Heart right ventricle (tissue), 16 donors: Measurements from ENCODE around the gene PPP3CA. TPM values are rescaled to one million over a fixed set of nuclear protein-coding genes. Genes with fewer than 3 reads are reported as not detected.

Source experiments
- ATAC-seq, 8 donors: fragments of 200-7000 bp; cut with Tn5 transposase; one replicate each; pipeline ENCODE4 v1.9.1; 2020; ENCODE audit warnings: mild to moderate bottlenecking in 8 of 8, moderate library complexity in 8 of 8, moderate number of reproducible peaks in 1 of 8
- DNase-seq, 2 donors: peaks; one replicate each; pipeline ENCODE4 v3.0.0-alpha.2; 2020
- H3K27ac ChIP-seq, 10 donors: fragments of 200-600 bp; sonication (generic) in 2 of 10; one replicate each; pipeline versions ENCODE4 v1.5.0 to v1.8.0; 2020 to 2022; ENCODE audit warnings: mild to moderate bottlenecking in 3 of 10
- H3K27me3 ChIP-seq, 7 donors: fragments of 200-600 bp; one replicate each; pipeline ENCODE4 v1.8.0; 2021 to 2022; ENCODE audit warnings: mild to moderate bottlenecking in 2 of 7
- H3K36me3 ChIP-seq, 9 donors: fragments of 200-600 bp; sonication (generic) in 1 of 9; one replicate each; pipeline versions ENCODE4 v1.5.0 to v1.8.0; 2020 to 2022; ENCODE audit warnings: mild to moderate bottlenecking in 2 of 9
- H3K4me1 ChIP-seq, 9 donors: fragments of 200-600 bp; sonication (generic) in 1 of 9; one replicate each; pipeline versions ENCODE4 v1.5.0 to v1.8.0; 2020 to 2022; ENCODE audit warnings: mild to moderate bottlenecking in 4 of 9
- H3K4me3 ChIP-seq, 10 donors: fragments of 200-600 bp; sonication (generic) in 2 of 10; one replicate each; pipeline versions ENCODE4 v1.5.0 to v1.8.0; 2020 to 2022; ENCODE audit warnings: mild to moderate bottlenecking in 7 of 10, moderate library complexity in 2 of 10
- H3K9me3 ChIP-seq, 11 donors: fragments of 200-600 bp in 10 of 11; sonication (generic) in 2 of 11; one replicate each; pipeline versions ENCODE4 v1.5.0 to v1.8.0; 2013 to 2022; ENCODE audit warnings: mild to moderate bottlenecking in 2 of 11, control low read depth in 1 of 11, moderate library complexity in 1 of 11
- CTCF ChIP-seq, 9 donors: fragments of 200-600 bp; sonication (generic) in 2 of 9; IDR thresholded peaks; one replicate each; pipeline versions ENCODE4 v1.5.0 to v1.8.0; 2021 to 2022; ENCODE audit warnings: antibody characterized with exemption in 9 of 9, mild to moderate bottlenecking in 5 of 9, moderate library complexity in 1 of 9
- WGBS, 2 donors: extraction: QIAGEN DNeasy Blood & Tissue Kit; methylation state at CpG; one replicate each; pipeline ENCODE4 v1.1.7; 2013; ENCODE audit warnings: inconsistent platforms in 1 of 2; 5-methylcytosine and 5-hydroxymethylcytosine counted together
- intact Hi-C, 10 donors: fragments of 100-400 bp; cut with DNase I; formaldehyde crosslinking; loops; one replicate each; pipeline versions ENCODE4 v1.11.1 to v1.14.2; 2022
- polyA plus RNA-seq, 2 donors: library from polyadenylated mRNA; stranded (reverse); fragments of 200-250 nt; gene quantifications; one replicate each; pipeline ENCODE4 v1.2.3, GENCODE V29; 2013
- total RNA-seq, 10 donors: library from RNA; stranded (reverse); fragmentation: NEBNext Ultra II Directional in 3 of 10; extraction: Animal tissue kit (Norgen Biotek cat#: 25700) in 3 of 10; gene quantifications; one replicate each; pipeline versions ENCODE4 v1.2.1 to v1.2.4, GENCODE V29; 2021 to 2023
- donor health status: Arrhythmogenic right ventricular cardiomyopathy.
- donor health status: ischemic (EF 13 %, LVEDD 7.1; RV severe dilation, severe dysfunction).
- donor health status: healthy with polysubstance abuse.
- donor health status: DM: no; HTN: yes; CAD: no.
- donor health status: DM: no; HTN: no; CAD: no.
- donor health status: ischemic (EF 25% LVEDD 6.9; RV normal size, moderate dysfunction).
- donor health status: ischemic (EF 25% LVEDD 5.7; RV mildly dilated, moderate dysfunction).
- donor health status: healthy.
- donor health status: DM: yes; HTN: yes; CAD: no.
- donor health status: Ischemic cardiomyopathy.
- donor health status: ischemic (EF 35%, LVEDD 5.7; RV mildly dilated, moderate dysfunction).
- donor health status: nonischemic (EF 11% LVEDD 7.7; RV severe dilation, severe dysfunction).
- donor health status: DM: yes; HTN: yes; CAD: no.
- donor health status: PGD.
- donor health status: ischemic (EF 29% LVEDD 5.4; RV normal size, mild dysfunction).
- donor health status: nonischemic (EF 23%, LVEDD 6.1; RV moderate dilation, normal function).

The PPP3CA gene
- total and polyA plus RNA-seq, 12 donors = 8.1 to 30.8 (median 19.1) TPM

DNA sequence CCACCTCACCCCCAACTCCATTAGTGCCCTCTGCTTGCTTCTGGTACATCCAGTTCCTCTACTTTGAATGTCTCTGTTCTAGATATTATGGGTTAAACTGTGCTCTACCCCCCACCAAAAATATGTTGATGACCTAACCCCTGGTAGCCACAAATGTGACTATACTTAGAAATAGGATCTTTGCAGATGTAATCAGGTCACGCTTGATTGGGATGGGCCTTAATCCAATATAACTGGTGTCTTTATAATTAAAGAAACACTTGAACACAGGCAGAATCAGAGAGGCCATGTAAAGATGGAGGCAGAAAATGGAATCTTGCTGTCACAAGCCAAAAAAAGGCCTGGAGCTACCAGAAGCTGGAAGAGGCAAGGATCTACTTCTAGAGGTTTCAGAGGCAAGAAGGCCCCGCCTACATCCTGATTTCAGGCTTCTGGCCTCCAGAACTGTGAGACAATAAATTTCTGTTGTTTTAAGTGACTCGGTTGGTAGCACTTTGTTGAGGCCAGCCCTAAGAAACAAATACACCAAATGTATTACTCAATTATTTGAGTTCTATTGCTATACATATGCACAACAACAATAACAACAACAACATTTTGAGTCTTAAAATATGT is 220.0 kb downstream of the PPP3CA start:
- intact Hi-C loops = no loop called here
- no peak overlapping the region for H3K27ac ChIP-seq
- H3K27me3 ChIP-seq = no peaks in the 10 kb centered on the region
- 78 to 88% methylated on average over 3 of the region's 3 CpGs for WGBS, 2 donors
- TF ChIP-seq CTCF (IDR thresholded peaks at IDR 0.05) = no peak
- H3K4me3 ChIP-seq = no peak overlapping the region
- H3K9me3 ChIP-seq = peaks cover 0 to 15% (median 0%) of the 10 kb centered on the region in 11 donors
- no peaks in the 10 kb centered on the region for H3K36me3 ChIP-seq
- no peak for ATAC-seq
- H3K4me1 ChIP-seq = peaks cover 0 to 24% (median 4%) of the 10 kb centered on the region in 9 donors
- no peak for DNase-seq

- no peak for ATAC-seq
- Histone ChIP-seq H3K4me1 (peaks cover 0 to 24% (median 4%) of the 10 kb centered on the region in 9 donors), H3K9me3 (peaks cover 0 to 8% (median 0%) of the 10 kb centered on the region in 11 donors), H3K27ac (peak overlapping the region in 1 of 10 donors; percentile 24), H3K36me3 (no peaks in the 10 kb centered on the region), H3K27me3 (no peaks in the 10 kb centered on the region), H3K4me3 (no peak overlapping the region)
- 69 to 77% methylated on average over 1 of the region's 1 CpG for WGBS, 2 donors
- DNase-seq = no peak
- intact Hi-C loops = no loop called here
- no peak for TF ChIP-seq CTCF (IDR thresholded peaks at IDR 0.05)
These were observed 221.3 kb downstream of the PPP3CA start for GRCh38 chr4:101126059-101126458.

- intact Hi-C loops = no loop called here
- 95% methylated on average over 5 of the region's 5 CpGs for WGBS, 2 donors
- Histone ChIP-seq H3K36me3 (no peaks in the 10 kb centered on the region), H3K27ac (no peak overlapping the region), H3K4me3 (no peak overlapping the region), H3K9me3 (peaks cover 0 to under 1% (median 0%) of the 10 kb centered on the region in 11 donors), H3K4me1 (peaks cover 0 to 24% (median 4%) of the 10 kb centered on the region in 9 donors), H3K27me3 (no peaks in the 10 kb centered on the region)
- TF ChIP-seq CTCF (IDR thresholded peaks at IDR 0.05) = no peak
- DNase-seq (no peak), ATAC-seq (no peak)
These were observed 222.0 kb downstream of the PPP3CA start for GRCh38 chr4:101125045-101125942.

DNA sequence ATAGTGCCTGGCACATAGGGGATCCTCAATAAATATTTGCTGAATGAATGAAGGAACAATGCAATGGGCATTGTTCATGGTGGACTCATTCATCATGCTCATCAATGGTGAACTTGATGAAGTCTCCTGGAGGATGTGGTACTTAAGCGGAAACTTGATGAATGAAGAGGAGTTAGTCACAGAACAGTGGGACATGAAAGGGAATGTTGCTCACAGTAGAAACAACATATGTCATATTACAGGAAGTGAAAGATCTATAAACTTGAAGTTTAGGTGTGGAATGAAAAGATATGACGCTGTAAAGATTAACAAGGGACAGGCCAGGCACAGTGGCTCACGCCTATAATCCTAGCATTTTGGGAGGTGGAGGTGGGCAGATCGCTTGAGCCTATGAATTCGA is 224.1 kb downstream of the PPP3CA start:
- H3K27ac ChIP-seq = no peak overlapping the region
- no peak overlapping the region for H3K4me3 ChIP-seq
- intact Hi-C loops = no loop called here
- WGBS, 2 donors = 96 to 97% methylated on average over 5 of the region's 5 CpGs
- DNase-seq = no peak
- H3K36me3 ChIP-seq = no peaks in the 10 kb centered on the region
- no peaks in the 10 kb centered on the region for H3K9me3 ChIP-seq
- no peak for ATAC-seq
- no peak for TF ChIP-seq CTCF (IDR thresholded peaks at IDR 0.05)
- no peaks in the 10 kb centered on the region for H3K27me3 ChIP-seq
- peaks cover 0 to 24% (median 4%) of the 10 kb centered on the region in 9 donors for H3K4me1 ChIP-seq
